ENCODE results near the gene GABRG3.

The GABRG3 gene

GRCh38 chr15:27561816-27562215, 590.8 kb downstream of the GABRG3 start:
- TF ChIP-seq, protein P1, sequence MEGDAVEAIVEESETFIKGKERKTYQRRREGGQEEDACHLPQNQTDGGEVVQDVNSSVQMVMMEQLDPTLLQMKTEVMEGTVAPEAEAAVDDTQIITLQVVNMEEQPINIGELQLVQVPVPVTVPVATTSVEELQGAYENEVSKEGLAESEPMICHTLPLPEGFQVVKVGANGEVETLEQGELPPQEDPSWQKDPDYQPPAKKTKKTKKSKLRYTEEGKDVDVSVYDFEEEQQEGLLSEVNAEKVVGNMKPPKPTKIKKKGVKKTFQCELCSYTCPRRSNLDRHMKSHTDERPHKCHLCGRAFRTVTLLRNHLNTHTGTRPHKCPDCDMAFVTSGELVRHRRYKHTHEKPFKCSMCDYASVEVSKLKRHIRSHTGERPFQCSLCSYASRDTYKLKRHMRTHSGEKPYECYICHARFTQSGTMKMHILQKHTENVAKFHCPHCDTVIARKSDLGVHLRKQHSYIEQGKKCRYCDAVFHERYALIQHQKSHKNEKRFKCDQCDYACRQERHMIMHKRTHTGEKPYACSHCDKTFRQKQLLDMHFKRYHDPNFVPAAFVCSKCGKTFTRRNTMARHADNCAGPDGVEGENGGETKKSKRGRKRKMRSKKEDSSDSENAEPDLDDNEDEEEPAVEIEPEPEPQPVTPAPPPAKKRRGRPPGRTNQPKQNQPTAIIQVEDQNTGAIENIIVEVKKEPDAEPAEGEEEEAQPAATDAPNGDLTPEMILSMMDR (IDR thresholded peaks at IDR 0.05; ENCODE audit: extremely low read depth, insufficient read depth, missing control alignments): no peak
- DNase-seq (ENCODE audit: low spot score): no peak
- in situ Hi-C loops (cut with MboI; ENCODE audit: low pct_unique_long_range_greater_than_20kb, low sequenced_read_pairs, unreplicated experiment): no loop called here

GRCh38 chr15:27563765-27564370, 592.9 kb downstream of the GABRG3 start:
- DNase-seq (ENCODE audit: low spot score): no peak
- in situ Hi-C loops (cut with MboI; ENCODE audit: low pct_unique_long_range_greater_than_20kb, low sequenced_read_pairs, unreplicated experiment): no loop called here
- TF ChIP-seq, protein P1 (IDR thresholded peaks at IDR 0.05; ENCODE audit: extremely low read depth, insufficient read depth, missing control alignments): no peak

GRCh38 chr15:27564656-27565055, 593.7 kb downstream of the GABRG3 start:
- DNase-seq (ENCODE audit: low spot score): no peak
- in situ Hi-C loops (cut with MboI; ENCODE audit: low pct_unique_long_range_greater_than_20kb, low sequenced_read_pairs, unreplicated experiment): no loop called here
- TF ChIP-seq, protein P1 (IDR thresholded peaks at IDR 0.05; ENCODE audit: extremely low read depth, insufficient read depth, missing control alignments): no peak

GRCh38 chr15:27570746-27571145, 599.8 kb downstream of the GABRG3 start:
- DNase-seq (ENCODE audit: low spot score): no peak
- in situ Hi-C loops (cut with MboI; ENCODE audit: low pct_unique_long_range_greater_than_20kb, low sequenced_read_pairs, unreplicated experiment): no loop called here
- TF ChIP-seq, protein P1 (IDR thresholded peaks at IDR 0.05; ENCODE audit: extremely low read depth, insufficient read depth, missing control alignments): no peak

GRCh38 chr15:27573805-27574485, 603.0 kb downstream of the GABRG3 start:
- no peak for DNase-seq (ENCODE audit: low spot score)
- TF ChIP-seq, protein P1 (IDR thresholded peaks at IDR 0.05; ENCODE audit: extremely low read depth, insufficient read depth, missing control alignments): no peak
- in situ Hi-C loops (cut with MboI; ENCODE audit: low pct_unique_long_range_greater_than_20kb, low sequenced_read_pairs, unreplicated experiment): no loop called here

DNA sequence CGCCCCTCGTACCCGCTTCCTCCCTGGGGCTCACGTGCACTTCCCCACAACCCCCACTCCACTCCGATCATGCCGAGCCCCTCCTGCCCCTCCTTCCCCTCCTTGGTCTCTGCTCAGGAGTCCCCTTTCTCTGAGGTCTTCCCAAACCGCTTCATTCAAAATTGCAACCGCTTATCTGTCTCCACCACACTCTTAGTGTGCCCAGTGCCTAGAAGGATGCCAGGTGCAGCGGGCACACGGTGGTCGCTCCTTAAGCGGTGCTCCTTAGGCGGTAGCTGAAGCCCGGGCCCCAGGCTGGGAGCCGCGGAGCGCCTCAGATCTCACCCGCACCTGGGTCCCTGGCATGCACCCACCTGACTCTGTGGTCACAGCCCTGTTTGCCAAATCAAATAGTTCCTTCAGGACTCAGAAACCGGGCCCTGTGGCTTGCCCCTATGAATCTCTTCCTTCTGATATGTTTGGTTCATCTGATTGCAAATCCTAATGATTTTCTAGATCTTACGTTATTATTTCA, 603.6 kb downstream of the GABRG3 start:
- TF ChIP-seq, protein P1 (IDR thresholded peaks at IDR 0.05; ENCODE audit: extremely low read depth, insufficient read depth, missing control alignments): no peak
- in situ Hi-C loops (cut with MboI; ENCODE audit: low pct_unique_long_range_greater_than_20kb, low sequenced_read_pairs, unreplicated experiment): no loop called here
- no peak for DNase-seq (ENCODE audit: low spot score)
